ENCODE data around the gene MYH7B.

Gene MYH7B

GRCh38 chr20:34978092-34978744, 22.6 kb downstream of the MYH7B start:
- DNase-seq: no peak

GRCh38 chr20:34979366-34980153, 23.9 kb downstream of the MYH7B start:
- DNase-seq: no peak

GRCh38 chr20:34980543-34981233, 25.0 kb downstream of the MYH7B start:
- no peak for DNase-seq

- no peak for DNase-seq
Observed at GRCh38 chr20:34982270-34983088, 26.8 kb downstream of the MYH7B start.

GRCh38 chr20:34983089-34983820, 27.6 kb downstream of the MYH7B start:
- DNase-seq: no peak

GRCh38 chr20:34983995-34984735, 28.5 kb downstream of the MYH7B start:
- DNase-seq: no peak

- no peak for DNase-seq
Observed at GRCh38 chr20:34984756-34985261, 29.1 kb downstream of the MYH7B start.

- DNase-seq: no peak
Observed at GRCh38 chr20:34985461-34986310, 30.0 kb downstream of the MYH7B start.

GRCh38 chr20:34986311-34987287, 30.9 kb downstream of the MYH7B start:
- no peak for DNase-seq

GRCh38 chr20:34987288-34988190, 31.9 kb downstream of the MYH7B start:
- no peak for DNase-seq

GRCh38 chr20:34988191-34988540, 32.5 kb downstream of the MYH7B start:
- DNase-seq: no peak

GRCh38 chr20:34989118-34989517, 33.5 kb downstream of the MYH7B start:
- no peak for DNase-seq

- no peak for DNase-seq
Observed at GRCh38 chr20:34989670-34990069, 34.0 kb downstream of the MYH7B start.

- no peak for DNase-seq
Observed at GRCh38 chr20:34990231-34990630, 34.6 kb downstream of the MYH7B start.

- DNase-seq: no peak
Observed at GRCh38 chr20:34990661-34991214, 35.1 kb downstream of the MYH7B start.

GRCh38 chr20:34992751-34993417, 37.2 kb downstream of the MYH7B start:
- DNase-seq: no peak

GRCh38 chr20:34993941-34994508, 38.4 kb downstream of the MYH7B start:
- no peak for DNase-seq
